ENCODE data around the gene TSSC4.

The TSSC4 gene

GRCh38 chr11:2436013-2436520 lies 35.5 kb downstream of the TSSC4 start:
- DNase-seq, result no peak

DNA sequence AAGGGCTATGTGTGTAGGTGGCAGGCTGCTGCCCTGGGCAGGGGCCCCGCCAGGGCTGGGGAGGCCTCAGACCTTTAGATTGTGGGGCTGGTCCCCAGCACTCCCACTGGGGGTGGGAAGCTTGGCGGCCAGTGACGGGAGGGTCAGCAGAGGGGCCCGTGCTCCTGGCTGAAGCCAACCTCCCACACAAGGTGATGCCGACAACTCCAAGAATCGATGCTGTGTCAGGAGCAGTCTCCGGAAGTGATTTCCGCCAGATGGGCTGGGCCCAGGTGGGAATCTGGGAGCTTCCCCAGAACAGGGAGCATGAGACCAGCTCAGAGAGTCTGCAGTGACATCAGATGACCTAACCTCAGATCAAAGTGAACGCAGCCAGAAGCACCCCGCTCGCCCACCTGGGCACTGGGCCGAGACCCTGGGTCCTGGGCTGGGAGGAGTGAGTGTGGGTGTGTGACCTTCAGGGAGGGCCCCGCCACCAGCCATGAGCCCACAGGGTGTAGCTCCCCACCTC lies 36.0 kb downstream of the TSSC4 start:
- DNase-seq, result no peak

- DNase-seq, result no peak
Measured at GRCh38 chr11:2437516-2437915, 37.0 kb downstream of the TSSC4 start.

DNA sequence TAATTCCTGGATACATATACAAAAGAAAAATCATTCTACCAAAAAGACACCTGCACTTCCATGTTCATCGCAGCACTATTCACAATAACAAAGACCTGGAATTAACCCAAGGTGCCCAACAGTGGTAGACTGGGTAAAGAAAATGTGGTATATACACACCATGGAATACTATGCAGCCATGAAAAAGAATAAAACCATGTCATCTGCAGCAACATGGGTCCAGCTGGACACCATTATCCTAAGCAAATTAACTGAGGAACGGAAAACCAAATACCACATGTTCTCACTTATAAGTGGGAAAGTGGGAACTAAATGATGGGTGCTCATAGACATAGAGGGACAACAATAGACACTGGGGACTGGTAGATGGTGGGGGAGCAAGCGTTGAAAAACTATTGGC lies 39.3 kb downstream of the TSSC4 start:
- DNase-seq, result no peak

GRCh38 chr11:2440646-2441045 lies 40.1 kb downstream of the TSSC4 start:
- DNase-seq, result no peak

DNA sequence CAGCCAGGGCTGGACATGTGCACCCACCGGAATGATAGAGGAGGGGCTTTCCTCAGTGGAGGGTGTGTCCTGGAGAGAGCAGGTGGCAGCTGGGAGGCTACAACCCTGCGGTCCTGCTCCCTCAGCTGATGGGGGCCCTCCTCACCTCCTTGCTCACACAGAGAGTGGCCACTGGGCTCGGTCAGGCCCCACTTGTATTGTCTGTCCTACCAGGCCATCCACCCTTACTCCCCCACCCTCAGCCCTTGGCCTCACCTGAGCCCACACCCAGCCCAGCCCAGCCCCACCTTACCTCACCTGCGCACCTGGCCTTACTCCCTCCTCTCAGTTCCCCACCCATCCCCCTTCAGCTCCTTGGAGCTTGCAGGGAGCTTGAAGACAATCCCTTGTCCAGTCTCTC lies 40.6 kb downstream of the TSSC4 start:
- no peak for DNase-seq

- no peak for DNase-seq
Measured at GRCh38 chr11:2442589-2442988, 42.0 kb downstream of the TSSC4 start.

- DNase-seq, result no peak
Measured at GRCh38 chr11:2443406-2443805, 42.9 kb downstream of the TSSC4 start.

DNA sequence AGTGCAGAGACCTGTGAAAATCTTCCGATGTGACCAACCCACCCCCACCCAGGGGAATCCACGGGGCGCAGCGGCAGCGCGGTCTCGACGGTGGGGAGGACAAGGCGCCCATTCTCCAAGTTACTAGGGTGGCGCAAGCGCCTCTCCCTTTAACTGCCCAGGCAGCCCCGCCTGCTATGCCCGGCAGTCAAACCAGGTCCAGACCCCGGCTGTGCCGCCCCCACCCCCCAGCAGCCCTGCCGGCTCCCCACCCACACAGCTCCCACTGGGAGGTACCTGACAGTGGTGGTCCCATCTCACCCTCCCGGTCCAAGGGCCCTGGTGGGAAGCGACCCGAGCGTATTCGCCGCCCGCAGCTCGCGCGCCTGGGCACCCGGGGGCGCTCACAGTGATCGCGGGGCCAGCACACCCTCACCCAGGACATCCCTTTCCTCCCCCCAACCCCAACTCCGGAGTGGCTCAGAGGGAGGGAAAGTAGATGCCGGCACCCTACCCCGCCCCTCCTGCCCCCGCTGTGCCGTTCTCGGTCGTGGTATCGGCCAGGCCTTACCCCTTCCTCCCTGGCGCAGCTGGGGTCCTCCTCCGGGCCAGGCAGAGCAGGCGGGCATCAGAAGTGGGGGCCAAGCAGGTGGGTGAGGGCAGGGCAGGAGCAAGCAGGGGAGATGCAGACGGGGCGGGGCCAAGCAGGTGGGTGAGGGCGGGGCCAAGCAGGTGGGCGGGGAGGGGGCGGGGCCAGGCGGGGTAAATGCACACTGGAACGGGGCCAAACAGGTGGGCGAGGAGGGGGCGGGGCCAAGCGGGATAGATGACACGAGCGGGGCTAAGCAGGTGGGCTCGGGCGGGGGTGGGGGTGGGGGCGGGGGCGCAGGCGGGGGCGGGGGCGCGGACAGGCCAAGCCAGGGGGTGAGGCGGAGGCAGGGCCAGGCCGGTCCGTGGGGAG lies 43.6 kb downstream of the TSSC4 start, which contains the start of gene TRPM5:
TSS of gene TRPM5 (minus strand) at position 634 of the 940 bp plus-strand sequence. CDS start 21,478 bp downstream, outside the sequence.
- DNase-seq, result no peak

GRCh38 chr11:2444821-2445745 lies 44.5 kb downstream of the TSSC4 start, which contains the start of gene KCNQ1:
KCNQ1 (plus strand) TSS chr11:2445008; CDS start chr11:2445099, 91 bp downstream.
- DNase-seq, result no peak

- DNase-seq, result no peak
Measured at GRCh38 chr11:2445746-2446551, 45.4 kb downstream of the TSSC4 start.

DNA sequence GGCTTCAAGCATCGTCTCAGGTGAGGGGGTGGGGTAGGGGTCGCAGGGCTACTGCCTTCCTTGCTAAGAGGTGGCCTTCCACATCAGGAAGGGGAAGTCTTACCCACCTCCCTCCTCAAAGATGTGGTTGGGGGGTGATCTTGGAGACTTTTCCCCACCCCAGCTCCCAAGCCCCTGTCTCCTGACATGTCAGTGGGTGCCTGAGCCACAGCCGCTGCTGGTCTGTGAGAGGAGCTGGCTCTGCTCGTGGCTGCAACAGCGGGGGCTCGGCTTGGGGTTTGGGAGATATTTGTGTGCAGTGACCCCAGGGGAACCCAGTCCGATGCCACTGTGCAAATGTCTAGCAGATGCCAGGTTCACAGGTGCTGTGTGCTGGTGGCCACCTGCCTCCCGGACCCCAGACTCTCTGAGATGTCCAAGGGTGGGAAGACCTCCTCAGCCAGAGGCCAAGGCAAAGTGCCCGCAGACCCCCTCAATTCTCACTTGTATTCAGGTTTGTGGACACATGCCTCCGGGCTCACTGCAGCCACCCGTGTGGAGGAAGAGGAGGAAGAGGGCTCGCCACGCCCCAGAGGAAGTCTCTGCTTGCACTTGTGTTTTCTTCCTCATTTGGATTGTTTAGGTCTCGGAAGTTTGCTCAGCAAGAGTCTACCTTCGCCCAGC lies 46.2 kb downstream of the TSSC4 start:
- no peak for DNase-seq

DNA sequence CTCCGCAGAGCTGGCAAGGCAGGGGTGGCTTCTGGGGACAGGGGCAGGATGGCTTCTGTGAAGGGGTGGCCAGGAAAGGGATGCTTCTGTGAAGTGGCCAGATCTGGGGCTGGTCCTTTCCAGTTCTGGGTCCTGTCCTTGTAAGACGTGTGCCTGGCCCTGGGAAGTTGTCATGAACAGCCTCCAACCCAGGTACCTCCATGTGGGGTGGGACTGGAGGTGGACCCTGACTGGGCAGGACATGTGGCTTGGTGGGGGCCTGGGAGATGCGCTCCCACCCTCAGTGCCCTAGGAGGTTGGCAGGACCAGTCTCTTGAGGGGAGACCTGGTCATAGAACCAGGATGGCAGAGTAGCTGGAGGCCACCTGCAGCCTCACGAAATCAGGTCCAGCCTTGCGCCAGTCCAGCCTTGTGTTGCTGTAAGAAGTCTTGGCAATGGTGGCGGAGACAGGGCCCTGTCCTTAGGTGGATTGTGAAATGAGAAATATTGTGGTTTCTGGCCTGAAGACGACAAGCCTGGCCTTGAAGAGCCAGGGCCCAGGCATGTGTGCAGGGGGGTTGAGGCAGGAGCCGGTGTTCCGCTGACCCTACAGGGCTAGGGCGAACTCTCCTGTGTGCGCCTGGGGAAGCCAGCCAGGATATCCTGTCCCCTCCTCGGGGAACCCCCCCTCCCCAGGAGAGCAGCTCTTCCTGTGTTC lies 46.9 kb downstream of the TSSC4 start:
- DNase-seq, result no peak

DNA sequence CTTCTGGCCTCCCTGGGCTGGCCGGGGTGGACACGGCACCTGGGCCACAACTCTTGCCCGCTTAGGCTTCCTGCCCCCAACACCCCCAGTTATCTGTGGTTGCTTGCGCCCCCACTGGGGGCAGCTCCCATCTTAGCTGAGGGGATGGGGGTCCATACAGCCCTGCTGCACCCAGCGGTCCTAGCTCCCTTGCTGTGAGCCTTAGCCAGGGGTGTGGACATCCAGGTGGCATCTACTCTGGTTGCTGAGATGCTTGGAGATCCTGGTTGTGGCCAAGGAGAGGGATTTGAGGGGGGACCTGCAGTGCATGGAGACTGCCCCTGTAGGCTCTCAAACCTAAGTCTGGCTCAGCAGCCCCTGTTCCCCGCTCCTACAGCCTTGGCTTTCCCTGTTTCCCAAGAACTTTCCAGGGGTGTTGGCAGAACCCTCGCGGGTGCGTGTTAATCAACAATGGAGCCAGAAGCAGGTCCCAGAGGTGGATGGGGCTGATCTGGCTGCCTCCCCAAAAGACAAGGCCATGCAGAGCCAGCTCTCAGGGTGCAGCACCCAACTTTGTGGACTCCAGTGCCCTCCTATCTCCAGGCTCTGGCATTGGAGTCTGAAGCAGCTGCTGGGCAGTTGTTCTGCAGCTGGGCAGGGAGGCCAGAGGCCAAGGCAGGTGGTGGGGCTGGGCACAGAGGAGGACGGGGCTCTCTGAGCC lies 47.6 kb downstream of the TSSC4 start:
- no peak for DNase-seq

DNA sequence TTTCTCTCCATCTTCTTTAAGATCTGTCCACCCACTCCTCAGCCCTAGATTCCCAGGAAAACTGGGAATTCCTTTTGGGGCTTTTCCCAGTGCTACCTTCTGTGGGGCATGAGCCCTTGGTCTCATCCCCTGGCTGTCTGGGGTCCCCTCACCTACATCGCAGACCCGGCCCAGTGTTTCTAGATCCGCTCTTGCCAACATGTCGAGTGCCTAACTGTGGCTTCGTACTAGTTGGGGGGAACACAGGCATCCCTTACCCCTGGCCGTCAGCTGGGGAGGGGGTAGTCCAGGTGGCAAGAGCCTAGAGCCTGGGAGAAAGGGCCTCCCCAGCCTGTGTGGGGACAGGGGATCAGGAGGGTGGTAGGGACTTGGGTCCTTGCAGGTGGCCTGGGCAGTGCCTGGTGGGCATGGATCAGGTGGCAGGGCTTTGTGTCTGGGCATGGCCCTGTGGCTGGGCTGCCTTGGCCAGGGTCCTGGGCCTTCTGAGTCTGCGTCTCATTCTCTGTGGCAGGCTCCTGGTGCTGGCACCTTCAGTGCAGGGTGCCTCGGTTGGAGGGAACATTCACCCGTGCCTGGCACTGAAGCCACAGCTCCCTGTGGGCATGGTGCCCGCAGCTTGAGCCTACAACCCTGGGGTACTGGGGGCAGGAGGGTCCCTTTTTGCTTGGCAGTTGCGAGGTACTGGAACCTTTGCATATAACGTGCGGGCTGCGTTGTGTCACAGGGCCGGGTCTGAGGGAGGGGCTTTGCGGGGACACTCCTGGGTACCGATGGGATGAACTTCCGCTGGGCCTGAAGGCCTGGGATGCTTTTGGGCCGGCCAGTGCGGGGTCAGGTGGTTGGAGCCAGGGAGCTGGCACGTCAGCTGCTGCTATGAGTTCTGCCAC lies 48.4 kb downstream of the TSSC4 start:
- DNase-seq, result no peak

DNA sequence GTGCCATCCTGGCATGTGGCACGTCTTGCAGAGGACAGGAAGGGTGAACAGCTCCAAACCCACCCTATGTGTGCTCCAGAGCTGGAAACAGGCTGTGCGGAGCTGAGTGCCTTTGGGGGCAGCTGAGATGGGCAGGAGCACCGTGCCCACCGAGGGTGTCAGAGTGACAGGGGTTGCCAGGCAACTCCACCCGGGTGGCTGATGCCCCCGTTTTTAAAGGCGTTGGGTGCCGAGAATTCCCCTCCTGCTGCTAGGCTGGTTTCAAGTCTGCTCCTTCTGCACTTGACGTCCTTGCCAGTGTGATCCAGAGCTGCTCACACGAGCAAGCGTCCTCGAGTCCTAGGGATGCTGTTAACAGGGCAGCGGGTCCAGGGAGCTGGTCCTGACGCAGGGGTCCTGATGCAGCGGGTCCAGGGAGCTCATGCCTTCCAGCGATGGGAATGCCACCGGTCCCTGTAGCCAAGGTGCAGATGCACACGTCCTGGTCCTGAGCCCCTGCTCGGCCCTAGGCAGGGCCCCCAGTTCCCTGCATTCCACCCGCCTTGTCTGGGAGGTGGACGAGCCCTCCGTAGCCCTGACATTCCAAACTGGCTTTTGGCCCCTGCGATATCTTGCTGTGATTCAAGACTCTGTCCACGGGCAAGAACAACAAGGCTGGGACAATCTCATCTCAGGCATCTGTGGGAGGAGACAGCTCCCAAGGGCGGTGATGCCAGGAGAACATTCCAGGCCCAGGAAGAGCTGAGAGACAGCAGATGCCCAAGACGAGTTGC lies 49.2 kb downstream of the TSSC4 start:
- DNase-seq, result no peak

DNA sequence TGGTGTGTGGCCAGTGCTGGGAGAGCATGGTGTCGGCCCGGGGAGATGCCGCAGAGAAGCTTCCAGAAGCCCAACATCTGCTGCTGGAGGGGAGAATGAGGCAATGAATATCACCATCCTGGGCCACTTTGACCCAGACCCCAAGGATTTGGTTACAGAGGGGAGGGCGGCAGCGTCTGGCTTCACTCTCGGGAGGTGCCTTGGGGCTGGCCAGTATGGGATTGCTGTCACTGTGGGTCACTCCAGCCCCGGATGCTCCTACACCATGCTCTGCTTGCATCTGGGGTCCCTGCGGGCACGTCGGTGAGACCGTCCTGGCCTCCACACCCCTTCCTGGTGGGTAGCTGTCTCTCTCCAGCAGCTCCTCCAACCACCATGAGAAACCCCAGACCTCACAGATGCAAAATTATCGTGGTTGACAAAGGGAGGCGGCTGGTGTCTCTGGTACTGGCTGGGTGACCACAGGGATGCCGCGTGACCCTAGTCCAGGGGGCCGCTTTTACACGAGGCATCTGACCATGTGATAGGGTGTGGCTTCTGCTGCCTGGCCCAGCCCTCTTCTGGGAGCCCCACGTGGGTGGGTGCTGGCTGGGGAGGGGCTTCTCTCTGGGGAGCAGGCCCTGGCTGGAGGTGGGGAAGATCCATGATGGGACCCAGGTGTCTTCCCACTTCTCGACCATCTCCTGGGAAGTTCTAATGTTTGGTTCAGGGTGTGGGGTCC lies 49.9 kb downstream of the TSSC4 start:
- DNase-seq, result no peak

- no peak for DNase-seq
Measured at GRCh38 chr11:2451336-2451735, 50.8 kb downstream of the TSSC4 start.
